ENCODE data around the gene GATAD2A. TPM values are rescaled to one million over a fixed set of nuclear protein-coding genes. Genes with fewer than 3 reads are reported as not detected.
A peak's percentile ranks its signal among the peaks of the same experiment; 100 is the strongest.

Gene GATAD2A
- total and polyA plus RNA-seq, 9 of the 15 experiments (the other 6 are each of a cell fraction or from before 2014, with no cell fraction given) = 2.4 to 226 (median 44.2) TPM

DNA sequence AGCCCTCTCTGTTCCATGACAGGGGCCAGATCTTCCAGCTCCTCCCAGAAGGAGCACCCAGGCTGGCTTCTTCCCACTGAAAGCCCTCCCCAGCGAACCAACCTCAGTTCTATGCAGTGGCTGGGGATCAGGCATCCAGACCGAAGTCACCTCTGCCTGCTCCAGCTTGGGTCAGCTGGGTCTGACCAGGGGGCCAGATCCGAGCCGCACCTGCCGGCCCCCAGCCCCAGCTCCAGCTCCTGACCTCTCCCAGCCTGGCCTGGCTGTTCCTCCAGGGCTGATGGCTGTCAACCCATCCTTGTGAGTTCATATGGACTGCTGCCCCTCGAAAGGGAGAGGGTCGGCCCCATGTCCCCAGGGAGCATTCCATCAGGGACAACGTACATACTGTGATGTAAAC is 101.9 kb downstream of the GATAD2A start:
- POLR2A ChIA-PET = interaction anchor here (0.6 kb wide), 2 partner anchors 118 to 251 kb away, joined by 3 to 4 read pairs; no protein-coding TSS in a partner anchor
- BruUV-seq (replicated peaks) = no TSS peak
- Histone ChIP-seq H2AFZ (ENCODE audit: low read depth, low read length) (no peak overlapping the region), H3K9me1 (ENCODE audit: control insufficient read depth, insufficient read depth, low read length) (no peaks in the 10 kb centered on the region), H3K4me3 (no peak overlapping the region), H3K9me3 (replicated peaks; ENCODE audit: control insufficient read depth, insufficient read depth, low read depth, low read length) (no peaks in the 10 kb centered on the region), H4K20me1 (replicated peaks; ENCODE audit: control insufficient read depth, insufficient read depth, low read length) (no peaks in the 10 kb centered on the region), H3K27ac (ENCODE audit: extremely low read depth, low read depth, low read length) (no peak overlapping the region), H3K4me2 (ENCODE audit: insufficient read depth, low read length) (no peak overlapping the region), H3K36me3 (ENCODE audit: control insufficient read depth, insufficient read depth, low read length) (peaks cover 52% of the 10 kb centered on the region; the same call in 2 of the 3 replicates), H3K79me2 (ENCODE audit: control insufficient read depth, insufficient read depth, low read length) (no peaks in the 10 kb centered on the region), H3K9ac (ENCODE audit: insufficient read depth in 1 of 2, low read depth in 2 of 2, low read length in 2 of 2) (no peak overlapping the region), H3K27me3 (ENCODE audit: control insufficient read depth in 2 of 2, insufficient read depth in 2 of 2, low read length in 2 of 2) (no peaks in the 10 kb centered on the region), H3K4me1 (replicated peaks in 1 of 2; ENCODE audit: control insufficient read depth in 2 of 2, insufficient read depth in 2 of 2, low read length in 2 of 2) (peaks cover 0 to 10% of the 10 kb centered on the region in 2 experiments; a peak in 1 of 5 replicates)
- intact Hi-C loops (cut with micrococcal nuclease) = no loop called here
- FAIRE-seq (no peak), DNase-seq (ENCODE audit: extremely low read depth in 1 of 4, low spot score in 3 of 4) (no peak), ATAC-seq (peak; percentile 3; the same call in 1 of the 3 replicates)
- in situ Hi-C loops (cut with MboI) = no loop called here
- WGBS (ENCODE audit: insufficient coverage, low coverage, missing lambda C conversion rate) = 86% methylated on average over 8 of the region's 8 CpGs
- TF ChIP-seq BRD4 (IDR thresholded peaks at IDR 0.05) (no peak), RBM22 (IDR thresholded peaks at IDR 0.05; ENCODE audit: low read depth, low read length, poor library complexity, severe bottlenecking) (peak; percentile 88), POLR2AphosphoS5 (IDR thresholded peaks at IDR 0.05; ENCODE audit: control insufficient read depth, insufficient read depth, low read depth, low read length) (peak; percentile 23; the same call in 1 of the 2 replicates), ZNF764 (CRISPR knock-in tag; IDR thresholded peaks at IDR 0.05; ENCODE audit: low read depth) (no peak), ZNF263 (CRISPR knock-in tag; IDR thresholded peaks at IDR 0.05; ENCODE audit: borderline replicate concordance) (peak; percentile 70; the same call in 1 of the 2 replicates), CREM (IDR thresholded peaks at IDR 0.05; ENCODE audit: low read depth) (no peak)
- CTCF ChIA-PET (ENCODE audit: low intra/inter-chr PET ratio) = no interaction called here

DNA sequence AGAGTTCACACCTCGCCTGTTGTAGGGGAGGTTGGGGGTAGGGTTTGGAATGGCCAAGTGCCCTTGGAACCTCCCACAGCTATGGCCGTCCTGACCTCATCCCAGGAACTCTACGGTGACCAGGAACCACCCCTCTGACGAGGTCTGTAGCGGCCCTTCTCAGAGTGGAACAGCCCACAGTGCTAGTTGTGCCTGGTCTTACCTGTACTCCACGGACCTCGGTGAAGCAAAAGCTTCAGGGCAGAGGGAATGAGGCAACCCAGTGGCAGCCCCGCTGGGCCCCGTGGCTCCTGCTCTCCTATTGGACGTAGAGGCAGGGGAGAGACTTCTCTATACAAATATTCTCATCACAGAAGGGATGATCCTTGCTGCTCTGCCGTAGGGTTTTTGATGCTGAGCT is 102.7 kb downstream of the GATAD2A start:
- BruUV-seq (replicated peaks) = no TSS peak
- no peak overlapping the region for H3K4me3 ChIP-seq
- peaks cover 0 to 10% of the 10 kb centered on the region in 2 experiments; a peak in 1 of 5 replicates for H3K4me1 ChIP-seq (replicated peaks in 1 of 2; ENCODE audit: control insufficient read depth in 2 of 2, insufficient read depth in 2 of 2, low read length in 2 of 2)
- H3K27me3 ChIP-seq (ENCODE audit: control insufficient read depth in 2 of 2, insufficient read depth in 2 of 2, low read length in 2 of 2) = no peaks in the 10 kb centered on the region
- in situ Hi-C loops (cut with MboI) = no loop called here
- no peaks in the 10 kb centered on the region for H3K9me1 ChIP-seq (ENCODE audit: control insufficient read depth, insufficient read depth, low read length)
- no peak overlapping the region; a peak in 1 of 4 replicates for H3K9ac ChIP-seq (ENCODE audit: insufficient read depth in 1 of 2, low read depth in 2 of 2, low read length in 2 of 2)
- no peak overlapping the region for H3K27ac ChIP-seq (ENCODE audit: extremely low read depth, low read depth, low read length)
- H4K20me1 ChIP-seq (replicated peaks; ENCODE audit: control insufficient read depth, insufficient read depth, low read length) = no peaks in the 10 kb centered on the region
- no peak for DNase-seq (ENCODE audit: extremely low read depth in 1 of 4, low spot score in 3 of 4)
- peaks cover 44% of the 10 kb centered on the region; the same call in 2 of the 3 replicates for H3K36me3 ChIP-seq (ENCODE audit: control insufficient read depth, insufficient read depth, low read length)
- no peaks in the 10 kb centered on the region for H3K79me2 ChIP-seq (ENCODE audit: control insufficient read depth, insufficient read depth, low read length)
- no peaks in the 10 kb centered on the region for H3K9me3 ChIP-seq (replicated peaks; ENCODE audit: control insufficient read depth, insufficient read depth, low read depth, low read length)
- 59% methylated on average over 11 of the region's 11 CpGs for WGBS (ENCODE audit: insufficient coverage, low coverage, missing lambda C conversion rate)
- no peak overlapping the region for H2AFZ ChIP-seq (ENCODE audit: low read depth, low read length)
- POLR2A ChIA-PET = interaction anchor here (0.6 kb wide), 1 partner anchor 477 kb away, joined by 3 read pairs; no protein-coding TSS in a partner anchor
- CTCF ChIA-PET (ENCODE audit: low intra/inter-chr PET ratio) = no interaction called here
- peak; percentile 46 for ATAC-seq
- H3K4me2 ChIP-seq (ENCODE audit: insufficient read depth, low read length) = no peak overlapping the region
- intact Hi-C loops (cut with micrococcal nuclease) = no loop called here
- FAIRE-seq = no peak
- no peak for TF ChIP-seq TFAM (CRISPR knock-in tag; conservative IDR thresholded peaks at IDR 0.05)
- no peak for TF ChIP-seq RB1 (IDR thresholded peaks at IDR 0.05; ENCODE audit: low read depth)
- no peak for TF ChIP-seq RAD21 (CRISPR knock-in tag; conservative IDR thresholded peaks at IDR 0.05 in 1 of 2, IDR thresholded peaks at IDR 0.05 in 1 of 2)
- TF ChIP-seq TAF15 (IDR thresholded peaks at IDR 0.05; ENCODE audit: low read depth, low read length) = no peak
- TF ChIP-seq, protein P1, sequence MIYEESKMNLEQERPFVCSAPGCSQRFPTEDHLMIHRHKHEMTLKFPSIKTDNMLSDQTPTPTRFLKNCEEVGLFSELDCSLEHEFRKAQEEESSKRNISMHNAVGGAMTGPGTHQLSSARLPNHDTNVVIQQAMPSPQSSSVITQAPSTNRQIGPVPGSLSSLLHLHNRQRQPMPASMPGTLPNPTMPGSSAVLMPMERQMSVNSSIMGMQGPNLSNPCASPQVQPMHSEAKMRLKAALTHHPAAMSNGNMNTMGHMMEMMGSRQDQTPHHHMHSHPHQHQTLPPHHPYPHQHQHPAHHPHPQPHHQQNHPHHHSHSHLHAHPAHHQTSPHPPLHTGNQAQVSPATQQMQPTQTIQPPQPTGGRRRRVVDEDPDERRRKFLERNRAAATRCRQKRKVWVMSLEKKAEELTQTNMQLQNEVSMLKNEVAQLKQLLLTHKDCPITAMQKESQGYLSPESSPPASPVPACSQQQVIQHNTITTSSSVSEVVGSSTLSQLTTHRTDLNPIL (CRISPR knock-in tag; IDR thresholded peaks at IDR 0.05) = no peak
- TF ChIP-seq SETDB1 (IDR thresholded peaks at IDR 0.05; ENCODE audit: low read length) = no peak
- no peak for TF ChIP-seq KHSRP (IDR thresholded peaks at IDR 0.05)
- no peak for TF ChIP-seq NR3C1 (CRISPR knock-in tag; IDR thresholded peaks at IDR 0.05)
- no peak for TF ChIP-seq NCOA6 (IDR thresholded peaks at IDR 0.05)
- TF ChIP-seq, protein P2, sequence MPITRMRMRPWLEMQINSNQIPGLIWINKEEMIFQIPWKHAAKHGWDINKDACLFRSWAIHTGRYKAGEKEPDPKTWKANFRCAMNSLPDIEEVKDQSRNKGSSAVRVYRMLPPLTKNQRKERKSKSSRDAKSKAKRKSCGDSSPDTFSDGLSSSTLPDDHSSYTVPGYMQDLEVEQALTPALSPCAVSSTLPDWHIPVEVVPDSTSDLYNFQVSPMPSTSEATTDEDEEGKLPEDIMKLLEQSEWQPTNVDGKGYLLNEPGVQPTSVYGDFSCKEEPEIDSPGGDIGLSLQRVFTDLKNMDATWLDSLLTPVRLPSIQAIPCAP (CRISPR knock-in tag; IDR thresholded peaks at IDR 0.05; ENCODE audit: borderline replicate concordance) = no peak
